Parathyroid adenoma (tissue), 2 donors: ENCODE results near the gene KMT5B.

Experiments
- H2AFZ ChIP-seq: fragments of 300-600 bp; sonication (generic); one replicate; pipeline ENCODE4 v1.7.0; 2017; ENCODE audit warnings: antibody characterized with exemption, mild to moderate bottlenecking
- H3K27ac ChIP-seq: fragments of 300-600 bp; sonication (generic); one replicate; pipeline ENCODE4 v1.7.0; 2017
- H3K27me3 ChIP-seq: fragments of 300-600 bp; sonication (generic); one replicate; pipeline ENCODE4 v1.7.0; 2017; ENCODE audit warnings: low read length; ENCODE audit not compliant: control insufficient read depth, insufficient read depth
- H3K36me3 ChIP-seq: fragments of 300-600 bp; sonication (generic); one replicate; pipeline ENCODE4 v1.7.0; 2017; ENCODE audit warnings: low read length; ENCODE audit not compliant: control insufficient read depth, insufficient read depth
- H3K4me1 ChIP-seq: fragments of 300-600 bp; sonication (generic); one replicate; pipeline ENCODE4 v1.7.0; 2017; ENCODE audit warnings: control low read depth
- H3K4me2 ChIP-seq: fragments of 300-600 bp; sonication (generic); one replicate; pipeline ENCODE4 v1.7.0; 2017; ENCODE audit warnings: low read length
- H3K4me3 ChIP-seq: fragments of 300-600 bp; sonication (generic); one replicate; pipeline ENCODE4 v1.7.0; 2017; ENCODE audit warnings: low read depth, low read length
- H3K79me2 ChIP-seq: fragments of 300-600 bp; sonication (generic); one replicate; pipeline ENCODE4 v1.7.0; 2017; ENCODE audit warnings: control low read depth
- H3K9ac ChIP-seq: fragments of 300-600 bp; sonication (generic); one replicate; pipeline ENCODE4 v1.7.0; 2017; ENCODE audit warnings: mild to moderate bottlenecking
- H3K9me3 ChIP-seq: fragments of 300-600 bp; sonication (generic); one replicate; pipeline ENCODE4 v1.7.0; 2017; ENCODE audit warnings: low read length; ENCODE audit not compliant: control insufficient read depth
- CTCF ChIP-seq: fragments of 300-600 bp; sonication (generic); IDR thresholded peaks from one replicate; pipeline ENCODE4 v1.7.0; 2017; ENCODE audit warnings: antibody characterized with exemption, mild to moderate bottlenecking
- donor health status: primary hyperparathyroidism.

Gene KMT5B

GRCh38 chr11:68153742-68154141, 59.4 kb downstream of the KMT5B start:
- TF ChIP-seq CTCF = no peak
- H3K27ac ChIP-seq = no peak overlapping the region
- H3K9ac ChIP-seq = no peak overlapping the region
- no peaks in the 10 kb centered on the region for H3K79me2 ChIP-seq
- no peaks in the 10 kb centered on the region for H3K9me3 ChIP-seq
- no peaks in the 10 kb centered on the region for H3K36me3 ChIP-seq
- H3K4me2 ChIP-seq = no peak overlapping the region
- no peak overlapping the region for H2AFZ ChIP-seq
- no peaks in the 10 kb centered on the region for H3K27me3 ChIP-seq
- no peak overlapping the region for H3K4me3 ChIP-seq
- no peaks in the 10 kb centered on the region for H3K4me1 ChIP-seq

- Histone ChIP-seq H3K79me2 (no peaks in the 10 kb centered on the region), H3K4me2 (no peak overlapping the region), H3K27ac (no peak overlapping the region), H3K4me3 (no peak overlapping the region), H2AFZ (no peak overlapping the region), H3K9me3 (no peaks in the 10 kb centered on the region), H3K4me1 (peaks cover 8% of the 10 kb centered on the region), H3K27me3 (no peaks in the 10 kb centered on the region), H3K36me3 (no peaks in the 10 kb centered on the region), H3K9ac (no peak overlapping the region)
- no peak for TF ChIP-seq CTCF
These were observed 63.1 kb downstream of the KMT5B start for GRCh38 chr11:68150037-68150436.

GRCh38 chr11:68149417-68149816, 63.7 kb downstream of the KMT5B start:
- Histone ChIP-seq H2AFZ (no peak overlapping the region), H3K27me3 (no peaks in the 10 kb centered on the region), H3K4me1 (peaks cover 8% of the 10 kb centered on the region), H3K79me2 (no peaks in the 10 kb centered on the region), H3K27ac (no peak overlapping the region), H3K9me3 (no peaks in the 10 kb centered on the region), H3K4me3 (no peak overlapping the region), H3K9ac (no peak overlapping the region), H3K4me2 (no peak overlapping the region), H3K36me3 (no peaks in the 10 kb centered on the region)
- no peak for TF ChIP-seq CTCF

GRCh38 chr11:68148879-68149278, 64.2 kb downstream of the KMT5B start:
- no peaks in the 10 kb centered on the region for H3K27me3 ChIP-seq
- no peak overlapping the region for H3K4me2 ChIP-seq
- no peak overlapping the region for H2AFZ ChIP-seq
- H3K27ac ChIP-seq = no peak overlapping the region
- no peaks in the 10 kb centered on the region for H3K36me3 ChIP-seq
- H3K4me3 ChIP-seq = no peak overlapping the region
- H3K9me3 ChIP-seq = no peaks in the 10 kb centered on the region
- H3K4me1 ChIP-seq = peaks cover 8% of the 10 kb centered on the region
- H3K9ac ChIP-seq = no peak overlapping the region
- no peaks in the 10 kb centered on the region for H3K79me2 ChIP-seq
- no peak for TF ChIP-seq CTCF

- Histone ChIP-seq H3K9ac (no peak overlapping the region), H3K27ac (no peak overlapping the region), H2AFZ (no peak overlapping the region), H3K4me3 (no peak overlapping the region), H3K36me3 (no peaks in the 10 kb centered on the region), H3K9me3 (no peaks in the 10 kb centered on the region), H3K79me2 (no peaks in the 10 kb centered on the region), H3K27me3 (no peaks in the 10 kb centered on the region), H3K4me2 (no peak overlapping the region), H3K4me1 (peaks cover 8% of the 10 kb centered on the region)
- TF ChIP-seq CTCF = no peak
These were observed 64.9 kb downstream of the KMT5B start for GRCh38 chr11:68148071-68148805.
